ENCODE results near the gene MAPK10. TPM values are rescaled to one million over a fixed set of nuclear protein-coding genes. Genes with fewer than 3 reads are reported as not detected.

MAPK10 gene
- total RNA-seq, 1 experiment from 2014 or later, result 423 TPM

- no peak overlapping the region for H3K9ac ChIP-seq (ENCODE audit: low read length)
- H3K4me3 ChIP-seq (ENCODE audit: low read length), result no peak overlapping the region
- H3K4me2 ChIP-seq (ENCODE audit: low read depth, low read length, poor library complexity, severe bottlenecking), result no peak overlapping the region
- peaks cover 25% of the 10 kb centered on the region for H3K4me1 ChIP-seq (ENCODE audit: low read length)
- H3K27ac ChIP-seq (ENCODE audit: low read length), result no peak overlapping the region
- no peak for DNase-seq
- no peaks in the 10 kb centered on the region for H4K20me1 ChIP-seq (ENCODE audit: insufficient read depth, low read depth, low read length)
- H2AFZ ChIP-seq (ENCODE audit: low read length), result no peak overlapping the region
- peaks cover 22% of the 10 kb centered on the region for H3K79me2 ChIP-seq (ENCODE audit: low read length)
- H3K9me2 ChIP-seq (replicated peaks; ENCODE audit: insufficient read depth, low read length), result no peaks in the 10 kb centered on the region
- H3K9me3 ChIP-seq (ENCODE audit: low read length), result no peaks in the 10 kb centered on the region
- H3K27me3 ChIP-seq (ENCODE audit: low read length), result no peaks in the 10 kb centered on the region
- no peaks in the 10 kb centered on the region for H3K36me3 ChIP-seq (ENCODE audit: insufficient read depth, low read length)
Observed at GRCh38 chr4:86362510-86362909, 2.7 kb upstream of the MAPK10 start.

GRCh38 chr4:86358257-86358656, 1.6 kb downstream of the MAPK10 start:
- Histone ChIP-seq H3K79me2 (ENCODE audit: low read length) (peaks cover 64% of the 10 kb centered on the region), H2AFZ (ENCODE audit: low read length) (no peak overlapping the region), H3K9me2 (replicated peaks; ENCODE audit: insufficient read depth, low read length) (no peaks in the 10 kb centered on the region), H4K20me1 (ENCODE audit: insufficient read depth, low read depth, low read length) (no peaks in the 10 kb centered on the region), H3K9me3 (ENCODE audit: low read length) (no peaks in the 10 kb centered on the region), H3K27me3 (ENCODE audit: low read length) (no peaks in the 10 kb centered on the region), H3K36me3 (ENCODE audit: insufficient read depth, low read length) (peaks cover 32% of the 10 kb centered on the region), H3K4me3 (ENCODE audit: low read length) (peak overlapping the region; percentile 77), H3K4me2 (ENCODE audit: low read depth, low read length, poor library complexity, severe bottlenecking) (peak overlapping the region; percentile 95), H3K9ac (ENCODE audit: low read length) (peak overlapping the region; percentile 95), H3K27ac (ENCODE audit: low read length) (peak overlapping the region; percentile 96), H3K4me1 (ENCODE audit: low read length) (peaks cover 63% of the 10 kb centered on the region)
- peak; percentile 74 for DNase-seq

GRCh38 chr4:86357608-86358007, 2.2 kb downstream of the MAPK10 start:
- Histone ChIP-seq H3K9me3 (ENCODE audit: low read length) (no peaks in the 10 kb centered on the region), H3K4me2 (ENCODE audit: low read depth, low read length, poor library complexity, severe bottlenecking) (peak overlapping the region; percentile 95), H3K36me3 (ENCODE audit: insufficient read depth, low read length) (peaks cover 39% of the 10 kb centered on the region), H3K27me3 (ENCODE audit: low read length) (no peaks in the 10 kb centered on the region), H4K20me1 (ENCODE audit: insufficient read depth, low read depth, low read length) (no peaks in the 10 kb centered on the region), H3K9ac (ENCODE audit: low read length) (peak overlapping the region; percentile 95), H2AFZ (ENCODE audit: low read length) (no peak overlapping the region), H3K9me2 (replicated peaks; ENCODE audit: insufficient read depth, low read length) (no peaks in the 10 kb centered on the region), H3K4me3 (ENCODE audit: low read length) (peak overlapping the region; percentile 77), H3K4me1 (ENCODE audit: low read length) (peaks cover 66% of the 10 kb centered on the region), H3K79me2 (ENCODE audit: low read length) (peaks cover 71% of the 10 kb centered on the region), H3K27ac (ENCODE audit: low read length) (peak overlapping the region; percentile 96)
- peak; percentile 67 for DNase-seq

DNA sequence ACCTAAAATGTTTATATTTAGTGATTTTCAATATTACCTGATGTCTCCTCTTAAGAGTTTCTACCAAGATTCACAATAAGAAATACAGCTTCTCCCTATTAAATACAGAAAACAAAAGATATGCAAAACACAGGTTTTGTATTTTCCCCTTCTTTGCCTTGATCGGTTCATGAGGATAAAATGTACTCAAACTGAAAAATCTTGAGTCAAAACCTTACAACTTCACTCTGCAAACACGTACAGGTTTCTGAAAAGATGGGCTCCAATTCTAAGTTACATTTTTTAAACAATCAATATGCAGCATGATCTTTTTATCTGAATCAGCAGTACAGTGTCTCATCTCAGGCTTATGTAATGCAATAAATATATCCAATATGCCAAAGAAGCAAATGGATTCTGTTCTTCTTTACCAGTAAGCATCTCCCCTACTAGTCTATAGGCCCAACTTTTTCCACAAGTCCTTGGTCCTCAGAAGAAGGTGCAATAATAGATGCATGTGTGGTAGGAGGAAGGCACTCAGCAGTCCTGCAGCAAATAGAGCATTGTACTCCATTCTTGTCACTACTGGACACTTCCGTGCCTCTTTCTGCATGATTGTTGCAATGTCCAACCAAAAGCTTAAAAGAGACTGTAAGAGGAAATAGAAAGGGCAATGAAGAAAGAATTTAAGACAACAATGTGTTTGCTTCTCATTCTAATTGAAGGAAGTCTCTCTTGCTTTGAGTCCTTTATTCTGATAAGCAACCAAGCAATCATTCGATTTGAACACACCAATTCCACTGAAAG, 3.2 kb downstream of the MAPK10 start:
- DNase-seq, result peak; percentile 54
- Histone ChIP-seq H3K36me3 (ENCODE audit: insufficient read depth, low read length) (peaks cover 46% of the 10 kb centered on the region), H3K9ac (ENCODE audit: low read length) (peak overlapping the region; percentile 95), H3K4me2 (ENCODE audit: low read depth, low read length, poor library complexity, severe bottlenecking) (peak overlapping the region; percentile 95), H3K9me2 (replicated peaks; ENCODE audit: insufficient read depth, low read length) (no peaks in the 10 kb centered on the region), H4K20me1 (ENCODE audit: insufficient read depth, low read depth, low read length) (no peaks in the 10 kb centered on the region), H3K27me3 (ENCODE audit: low read length) (no peaks in the 10 kb centered on the region), H3K4me1 (ENCODE audit: low read length) (peaks cover 65% of the 10 kb centered on the region), H3K79me2 (ENCODE audit: low read length) (peaks cover 79% of the 10 kb centered on the region), H3K4me3 (ENCODE audit: low read length) (peak overlapping the region; percentile 77), H3K9me3 (ENCODE audit: low read length) (no peaks in the 10 kb centered on the region), H2AFZ (ENCODE audit: low read length) (no peak overlapping the region), H3K27ac (ENCODE audit: low read length) (peak overlapping the region; percentile 96)

- no peaks in the 10 kb centered on the region for H3K9me3 ChIP-seq (ENCODE audit: low read length)
- H3K9ac ChIP-seq (ENCODE audit: low read length), result no peak overlapping the region
- H2AFZ ChIP-seq (ENCODE audit: low read length), result no peak overlapping the region
- peaks cover 55% of the 10 kb centered on the region for H3K4me1 ChIP-seq (ENCODE audit: low read length)
- no peaks in the 10 kb centered on the region for H3K9me2 ChIP-seq (replicated peaks; ENCODE audit: insufficient read depth, low read length)
- no peak overlapping the region for H3K27ac ChIP-seq (ENCODE audit: low read length)
- H3K4me2 ChIP-seq (ENCODE audit: low read depth, low read length, poor library complexity, severe bottlenecking), result no peak overlapping the region
- H3K36me3 ChIP-seq (ENCODE audit: insufficient read depth, low read length), result peaks cover 54% of the 10 kb centered on the region
- H3K79me2 ChIP-seq (ENCODE audit: low read length), result peaks cover 91% of the 10 kb centered on the region
- no peak overlapping the region for H3K4me3 ChIP-seq (ENCODE audit: low read length)
- H3K27me3 ChIP-seq (ENCODE audit: low read length), result no peaks in the 10 kb centered on the region
- H4K20me1 ChIP-seq (ENCODE audit: insufficient read depth, low read depth, low read length), result no peaks in the 10 kb centered on the region
- DNase-seq, result no peak
Observed at GRCh38 chr4:86354390-86354789, 5.5 kb downstream of the MAPK10 start.

DNA sequence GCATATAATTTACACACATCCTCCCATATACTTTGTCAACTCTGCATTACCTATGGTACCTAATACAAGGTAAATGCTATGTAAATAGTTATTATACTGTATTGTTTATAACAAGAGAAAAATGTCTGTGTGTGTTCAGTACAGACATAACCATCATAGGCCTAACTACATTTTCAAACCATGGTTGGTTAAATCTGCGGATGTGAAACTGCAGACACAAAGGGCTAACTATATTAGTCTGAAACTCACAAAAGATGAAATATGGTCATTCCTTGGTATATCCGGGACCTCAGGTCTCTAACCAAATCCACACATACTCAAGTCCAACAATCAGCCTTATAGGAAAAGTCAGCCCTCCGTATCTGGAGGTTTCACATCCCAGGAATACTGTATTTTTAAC, 13.5 kb downstream of the MAPK10 start:
- H3K9me2 ChIP-seq (replicated peaks; ENCODE audit: insufficient read depth, low read length), result no peaks in the 10 kb centered on the region
- H2AFZ ChIP-seq (ENCODE audit: low read length), result no peak overlapping the region
- no peaks in the 10 kb centered on the region for H3K9me3 ChIP-seq (ENCODE audit: low read length)
- H3K4me1 ChIP-seq (ENCODE audit: low read length), result peaks cover 25% of the 10 kb centered on the region
- DNase-seq, result no peak
- peaks cover 27% of the 10 kb centered on the region for H3K36me3 ChIP-seq (ENCODE audit: insufficient read depth, low read length)
- no peaks in the 10 kb centered on the region for H4K20me1 ChIP-seq (ENCODE audit: insufficient read depth, low read depth, low read length)
- H3K9ac ChIP-seq (ENCODE audit: low read length), result no peak overlapping the region
- H3K4me3 ChIP-seq (ENCODE audit: low read length), result no peak overlapping the region
- peaks cover 92% of the 10 kb centered on the region for H3K79me2 ChIP-seq (ENCODE audit: low read length)
- no peak overlapping the region for H3K4me2 ChIP-seq (ENCODE audit: low read depth, low read length, poor library complexity, severe bottlenecking)
- no peaks in the 10 kb centered on the region for H3K27me3 ChIP-seq (ENCODE audit: low read length)
- no peak overlapping the region for H3K27ac ChIP-seq (ENCODE audit: low read length)

DNA sequence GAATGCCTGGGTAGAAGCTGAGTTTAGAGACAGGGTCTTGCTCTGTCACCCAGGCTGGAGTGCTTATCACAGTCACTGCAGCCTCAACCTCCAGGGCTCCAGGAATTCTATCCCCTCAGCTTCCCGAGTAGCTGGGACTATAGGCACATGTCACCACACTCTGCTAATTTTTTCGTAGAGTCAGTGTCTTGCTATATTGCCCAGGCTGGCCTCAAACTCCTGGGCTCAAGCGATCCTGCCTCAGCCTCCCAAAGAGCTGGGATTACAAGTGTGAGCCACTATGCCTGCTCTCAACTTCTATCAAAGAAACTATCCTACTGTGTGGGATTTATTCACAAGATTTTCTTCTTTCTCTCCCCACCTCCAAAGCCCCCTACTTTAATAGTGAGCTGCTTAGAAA, 15.7 kb downstream of the MAPK10 start:
- Histone ChIP-seq H3K4me2 (ENCODE audit: low read depth, low read length, poor library complexity, severe bottlenecking) (no peak overlapping the region), H4K20me1 (ENCODE audit: insufficient read depth, low read depth, low read length) (no peaks in the 10 kb centered on the region), H3K27ac (ENCODE audit: low read length) (no peak overlapping the region), H3K9ac (ENCODE audit: low read length) (no peak overlapping the region), H3K27me3 (ENCODE audit: low read length) (no peaks in the 10 kb centered on the region), H3K9me2 (replicated peaks; ENCODE audit: insufficient read depth, low read length) (no peaks in the 10 kb centered on the region), H2AFZ (ENCODE audit: low read length) (no peak overlapping the region), H3K9me3 (ENCODE audit: low read length) (no peaks in the 10 kb centered on the region), H3K79me2 (ENCODE audit: low read length) (peaks cover 98% of the 10 kb centered on the region), H3K4me1 (ENCODE audit: low read length) (peaks cover 18% of the 10 kb centered on the region), H3K4me3 (ENCODE audit: low read length) (no peak overlapping the region), H3K36me3 (ENCODE audit: insufficient read depth, low read length) (peaks cover 39% of the 10 kb centered on the region)
- no peak for DNase-seq

GRCh38 chr4:86338989-86339388, 20.9 kb downstream of the MAPK10 start:
- Histone ChIP-seq H2AFZ (ENCODE audit: low read length) (no peak overlapping the region), H3K36me3 (ENCODE audit: insufficient read depth, low read length) (peaks cover 35% of the 10 kb centered on the region), H3K4me1 (ENCODE audit: low read length) (peaks cover 13% of the 10 kb centered on the region), H3K9me2 (replicated peaks; ENCODE audit: insufficient read depth, low read length) (no peaks in the 10 kb centered on the region), H3K4me3 (ENCODE audit: low read length) (no peak overlapping the region), H3K79me2 (ENCODE audit: low read length) (peaks cover 94% of the 10 kb centered on the region), H3K27me3 (ENCODE audit: low read length) (no peaks in the 10 kb centered on the region), H3K4me2 (ENCODE audit: low read depth, low read length, poor library complexity, severe bottlenecking) (no peak overlapping the region), H3K27ac (ENCODE audit: low read length) (no peak overlapping the region), H3K9me3 (ENCODE audit: low read length) (no peaks in the 10 kb centered on the region), H3K9ac (ENCODE audit: low read length) (no peak overlapping the region), H4K20me1 (ENCODE audit: insufficient read depth, low read depth, low read length) (no peaks in the 10 kb centered on the region)
- no peak for DNase-seq
